K562 (cell line): ENCODE data around the gene COMTD1. TPM values are rescaled to one million over a fixed set of nuclear protein-coding genes. Genes with fewer than 3 reads are reported as not detected.

ENCODE experiments used
- ARID3B ChIP-seq: fragments of 250-450 bp; sonication (Bioruptor Pico); IDR thresholded peaks from 2 replicates; pipeline ENCODE4 v1.4.0; 2020; ENCODE audit warnings: borderline replicate concordance
- EHMT2 ChIP-seq: fragments of 450-650 bp; IDR thresholded peaks from 2 replicates; pipeline ENCODE4 v1.6.1; 2018; ENCODE audit warnings: antibody characterized with exemption
- HDAC3 ChIP-seq: fragments of 450-650 bp; IDR thresholded peaks from 2 replicates; pipeline ENCODE4 v1.6.1; 2018; ENCODE audit warnings: borderline replicate concordance, mild to moderate bottlenecking, moderate library complexity; ENCODE audit not compliant: partially characterized antibody
- HIVEP1 ChIP-seq: fragments of 250-450 bp; sonication (Bioruptor Pico); IDR thresholded peaks from 2 replicates; pipeline ENCODE4 v1.4.0; 2020; ENCODE audit warnings: mild to moderate bottlenecking
- HMG20B ChIP-seq: fragments of 250-450 bp; sonication (Bioruptor Pico); IDR thresholded peaks from 2 replicates; pipeline ENCODE4 v1.5.0; 2021; ENCODE audit warnings: mild to moderate bottlenecking
- JUND ChIP-seq, 2 experiments: IDR thresholded peaks; 2 replicates in 1 of 2; 3 replicates in 1 of 2; pipeline ENCODE4 v1.6.1; 2011; ENCODE audit warnings: borderline replicate concordance in 2 of 2, low read depth in 2 of 2, low read length in 2 of 2, improper control_type of control experiment in 1 of 2, missing biosample characterization in 1 of 2, missing genetic modification characterization in 1 of 2, missing genetic modification reagents in 1 of 2
- KLF13 ChIP-seq: fragments of 450-650 bp; IDR thresholded peaks from 2 replicates; pipeline ENCODE4 v1.6.1; 2016; ENCODE audit warnings: missing genetic modification characterization, low read depth, mild to moderate bottlenecking, missing compliant biosample characterization, moderate library complexity, borderline replicate concordance
- LEF1 ChIP-seq: fragments of 450-650 bp; IDR thresholded peaks from 2 replicates; pipeline ENCODE4 v1.6.1; 2016; ENCODE audit warnings: mild to moderate bottlenecking
- MAZ ChIP-seq, 2 experiments: fragments of 450-650 bp in 1 of 2; sonication (generic) in 1 of 2; formaldehyde crosslinking; IDR thresholded peaks in 1 of 2; conservative IDR thresholded peaks in 1 of 2; 2 replicates each; pipeline versions ENCODE4 v1.4.0 to v1.5.0; 2020; ENCODE audit warnings: mild to moderate bottlenecking in 1 of 2, missing genetic modification reagents in 1 of 2
- NBN ChIP-seq: fragments of 450-650 bp; IDR thresholded peaks from 2 replicates; pipeline ENCODE4 v1.6.1; 2016; ENCODE audit warnings: low read depth, mild to moderate bottlenecking
- NFE2 ChIP-seq: IDR thresholded peaks from 2 replicates; pipeline ENCODE4 v1.6.1; 2014; ENCODE audit warnings: antibody characterized with exemption, low read depth
- NR2C1 ChIP-seq, 2 experiments: fragments of 450-650 bp; IDR thresholded peaks; 2 replicates each; pipeline ENCODE4 v1.6.1; 2017; ENCODE audit warnings: mild to moderate bottlenecking in 2 of 2, antibody characterized with exemption in 1 of 2, inconsistent platforms in 1 of 2, missing compliant biosample characterization in 1 of 2, missing genetic modification characterization in 1 of 2
- NUFIP1 ChIP-seq: fragments of 450-650 bp; IDR thresholded peaks from 2 replicates; pipeline ENCODE4 v1.6.1; 2018; ENCODE audit not compliant: partially characterized antibody
- PKNOX1 ChIP-seq: fragments of 450-650 bp; IDR thresholded peaks from 2 replicates; pipeline ENCODE4 v1.6.1; 2016
- RAD51 ChIP-seq: fragments of 450-650 bp; IDR thresholded peaks from 2 replicates; pipeline ENCODE4 v1.7.1; 2016; ENCODE audit warnings: low read depth, mild to moderate bottlenecking, borderline replicate concordance
- SNRNP70 ChIP-seq: fragments of 200-400 bp; formaldehyde crosslinking; optimal IDR thresholded peaks from 2 replicates; pipeline ENCODE3; 2017; ENCODE audit warnings: low read depth, low read length
- XRCC5 ChIP-seq: fragments of 200-400 bp; formaldehyde crosslinking; IDR thresholded peaks from 2 replicates; pipeline ENCODE4 v1.6.1; 2017; ENCODE audit warnings: low read depth, mild to moderate bottlenecking, low read length
- ZKSCAN3 ChIP-seq: fragments of 250-450 bp; sonication (Bioruptor Pico); IDR thresholded peaks from 2 replicates; pipeline ENCODE4 v1.4.0; 2020
- ZNF239 ChIP-seq: fragments of 250-450 bp; sonication (Bioruptor Pico); IDR thresholded peaks from 2 replicates; pipeline ENCODE4 v1.4.0; 2020; ENCODE audit warnings: mild to moderate bottlenecking
- ZNF263 ChIP-seq: sonication (generic); formaldehyde crosslinking; IDR thresholded peaks from 2 replicates; pipeline ENCODE4 v1.8.0; 2022; ENCODE audit warnings: mild to moderate bottlenecking, missing genetic modification reagents, borderline replicate concordance
- ZNF592 ChIP-seq: fragments of 450-650 bp; IDR thresholded peaks from 2 replicates; pipeline ENCODE4 v1.6.1; 2017; ENCODE audit warnings: antibody characterized with exemption, mild to moderate bottlenecking
- polyA plus RNA-seq, 8 experiments: library from polyadenylated mRNA; depleted of rRNA in 4 of 8; stranded (reverse) in 5 of 8; unstranded in 3 of 8; fragments of >200 nt; fragmentation: Nextera tagmentation in 2 of 8; fragmentation: Illumina TruSeq in 1 of 8; extraction: Ambion mirVana in 2 of 8; extraction: Trizol in 1 of 8; gene quantifications; 2 replicates each; pipeline versions ENCODE4 v1.2.1 to v1.2.3, GENCODE V29; 2011 to 2014; ENCODE audit warnings: inconsistent platforms in 1 of 8, missing spikeins in 1 of 8
- total RNA-seq, 7 experiments: library from RNA; depleted of rRNA in 6 of 7; stranded (reverse); fragments of >200 nt in 6 of 7; fragmentation: Illumina TruSeq in 2 of 7; extraction: Trizol in 2 of 7; gene quantifications; 2 replicates each; pipeline versions ENCODE4 v1.2.1 to v1.2.3, GENCODE V29; 2011 to 2021; ENCODE audit warnings: low replicate concordance in 1 of 7

Gene COMTD1
- total and polyA plus RNA-seq, 9 of the 15 experiments (the other 6 are each of a cell fraction or from before 2014, with no cell fraction given): 0.41 to 112 (median 13.7) TPM

- TF ChIP-seq PKNOX1 (peak; percentile 28; the same call in 1 of the 2 replicates), ARID3B (CRISPR knock-in tag) (no peak), SNRNP70 (no peak), NBN (peak; percentile 72; the same call in 1 of the 2 replicates), NFE2 (peak; percentile 94), LEF1 (peak; percentile 84), ZNF263 (CRISPR knock-in tag) (peak; percentile 99), EHMT2 (peak; percentile 56; the same call in 1 of the 2 replicates), XRCC5 (0 out of 2 replicates have a peak, but pooled peaks have one; percentile 72), NR2C1 (IDR thresholded peaks at IDR 0.05) (peak; percentile 68), NR2C1 (tag; IDR thresholded peaks at IDR 0.05) (peak; percentile 76), MAZ (CRISPR knock-in tag; conservative IDR thresholded peaks at IDR 0.05 in 1 of 2, IDR thresholded peaks at IDR 0.05 in 1 of 2) (peak in 1 of 2 experiments; percentile 47; a peak in 1 of 4 replicates), JUND (IDR thresholded peaks at IDR 0.05; ENCODE audit: borderline replicate concordance, low read depth, low read length) (peak; percentile 99), JUND (tag; IDR thresholded peaks at IDR 0.05; ENCODE audit: borderline replicate concordance, low read depth, low read length) (peak; percentile 99), ZNF592 (0 out of 2 replicates have a peak, but pooled peaks have one; percentile 28), ZKSCAN3 (no peak), RAD51 (0 out of 2 replicates have a peak, but pooled peaks have one; percentile 24), HMG20B (CRISPR knock-in tag) (no peak), NUFIP1 (no peak), HDAC3 (peak; percentile 60), ZNF239 (CRISPR knock-in tag) (no peak), HIVEP1 (no peak), KLF13 (0 out of 2 replicates have a peak, but pooled peaks have one; percentile 28)
Measured at GRCh38 chr10:75191821-75192568, 43.8 kb downstream of the COMTD1 start (continued).
